Measurements from ENCODE around the gene HSP90AB1.

The HSP90AB1 gene

GRCh38 chr6:44224029-44224964, 22.6 kb upstream of the HSP90AB1 start:
- TF ChIP-seq CTCF (IDR thresholded peaks at IDR 0.05), result no peak

GRCh38 chr6:44224965-44225305, 22.0 kb upstream of the HSP90AB1 start:
- no peak for TF ChIP-seq CTCF (IDR thresholded peaks at IDR 0.05)

GRCh38 chr6:44225579-44226325, 21.1 kb upstream of the HSP90AB1 start:
- no peak for TF ChIP-seq CTCF (IDR thresholded peaks at IDR 0.05)

- no peak for TF ChIP-seq CTCF (IDR thresholded peaks at IDR 0.05)
These were observed 20.3 kb upstream of the HSP90AB1 start for GRCh38 chr6:44226368-44227147.

- no peak for TF ChIP-seq CTCF (IDR thresholded peaks at IDR 0.05)
These were observed 19.6 kb upstream of the HSP90AB1 start for GRCh38 chr6:44227148-44227793.

- TF ChIP-seq CTCF (IDR thresholded peaks at IDR 0.05), result no peak
These were observed 18.9 kb upstream of the HSP90AB1 start for GRCh38 chr6:44228031-44228430.

GRCh38 chr6:44228433-44228832, 18.5 kb upstream of the HSP90AB1 start:
- TF ChIP-seq CTCF (IDR thresholded peaks at IDR 0.05), result no peak
